HS-5 (cell line): ENCODE results near the gene TMEM94.
"Not testable (repeated sequence)": the region's sequence is repeated elsewhere in the genome, so short reads cannot be mapped to it uniquely, and the experiment has no call there.

ENCODE experiments used
- DNase-seq: peaks from one replicate; pipeline ENCODE4 v3.0.0-alpha.2; 2012; ENCODE audit warnings: low read depth

The TMEM94 gene

GRCh38 chr17:75477490-75477862 is 21.0 kb downstream of the TMEM94 start:
- DNase-seq, result not testable (repeated sequence)

DNA sequence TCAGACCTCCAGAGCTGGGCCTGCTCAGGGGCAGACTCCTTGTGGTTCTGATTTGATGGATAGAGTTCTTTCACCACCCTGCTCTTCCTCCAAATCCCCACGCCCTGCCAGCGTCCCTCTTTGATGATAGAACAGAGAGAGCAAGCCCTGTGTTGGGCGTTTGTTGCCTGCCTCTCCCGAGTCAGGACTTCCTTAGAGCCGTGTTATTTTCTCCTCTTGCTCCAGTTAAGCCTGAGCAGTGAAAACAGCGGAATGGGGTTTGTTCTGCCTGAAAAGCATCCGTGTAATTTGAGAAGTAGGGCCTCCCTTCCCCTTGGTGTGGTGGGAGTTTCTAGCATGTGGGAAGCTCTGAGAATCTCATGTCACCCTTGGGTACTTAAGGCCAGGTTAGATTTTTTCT is 22.1 kb downstream of the TMEM94 start:
- DNase-seq, result no peak

DNA sequence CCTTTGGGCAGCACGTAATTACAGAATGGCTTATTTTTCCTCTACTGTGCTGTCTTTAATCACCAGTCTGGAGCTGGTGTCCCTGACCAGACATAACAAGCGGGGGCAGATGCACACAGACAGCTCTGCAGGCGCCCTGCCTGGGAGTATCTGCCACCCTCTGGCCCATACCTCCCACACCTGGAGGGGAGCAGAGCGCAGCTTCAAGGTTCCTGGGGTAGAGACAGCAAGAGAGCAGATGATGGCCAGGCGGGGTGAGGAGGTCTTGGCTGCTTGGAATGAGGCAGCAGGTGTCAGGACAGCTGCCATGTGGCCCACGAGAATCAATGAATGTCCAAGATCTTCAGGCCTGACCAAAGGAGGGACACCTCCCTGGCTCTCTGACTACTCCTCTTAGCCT is 23.8 kb downstream of the TMEM94 start:
- no peak for DNase-seq

GRCh38 chr17:75481194-75482068 is 25.0 kb downstream of the TMEM94 start:
- DNase-seq, result no peak

DNA sequence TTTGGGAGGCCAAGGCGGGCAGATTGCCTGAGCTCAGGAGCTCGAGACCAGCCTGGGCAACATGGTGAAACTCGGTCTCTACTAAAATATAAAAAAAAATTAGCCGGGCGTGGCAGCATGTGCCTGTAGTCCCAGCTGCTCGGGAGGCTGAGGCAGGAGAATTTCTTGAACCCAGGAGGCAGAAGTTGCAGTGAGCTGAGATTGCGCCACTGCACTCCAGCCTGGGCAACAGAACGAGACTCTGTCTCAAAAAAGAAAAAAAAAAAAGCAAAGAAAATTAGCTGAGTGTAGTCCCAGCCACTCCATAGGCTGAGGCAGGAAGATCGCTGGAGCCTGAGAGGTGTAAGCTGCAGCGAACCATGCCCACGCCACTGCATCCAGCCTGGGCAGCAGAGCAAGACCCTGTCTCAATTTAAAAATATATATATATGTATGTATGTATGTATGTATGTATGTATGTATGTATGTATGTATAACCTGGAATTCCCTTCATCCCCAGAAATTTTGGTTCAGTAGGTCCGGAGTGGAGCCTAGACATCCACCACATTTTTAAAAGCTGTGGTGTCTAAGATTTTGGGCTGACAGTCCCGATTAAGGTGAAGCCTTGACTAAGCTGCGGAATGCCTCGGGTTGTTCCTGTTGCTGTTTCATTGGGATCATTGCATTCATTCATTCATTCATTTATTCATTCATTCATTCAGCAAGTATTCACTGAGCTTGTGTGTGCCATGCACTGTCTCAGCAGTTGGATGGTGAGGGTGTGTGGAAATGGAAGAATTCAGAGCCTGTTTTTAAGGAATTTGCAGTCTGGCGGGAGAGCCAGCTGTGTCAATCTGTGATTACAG is 25.9 kb downstream of the TMEM94 start:
- no peak for DNase-seq

- DNase-seq, result no peak
Measured at GRCh38 chr17:75485688-75486087, 29.3 kb downstream of the TMEM94 start.

- DNase-seq, result no peak
Measured at GRCh38 chr17:75486151-75486550, 29.7 kb downstream of the TMEM94 start.

- no peak for DNase-seq
Measured at GRCh38 chr17:75486951-75487350, 30.5 kb downstream of the TMEM94 start.

- DNase-seq, result no peak
Measured at GRCh38 chr17:75487351-75488070, 31.1 kb downstream of the TMEM94 start.

- no peak for DNase-seq
Measured at GRCh38 chr17:75488693-75489510, 32.5 kb downstream of the TMEM94 start.

GRCh38 chr17:75489511-75489955 is 33.1 kb downstream of the TMEM94 start:
- no peak for DNase-seq

DNA sequence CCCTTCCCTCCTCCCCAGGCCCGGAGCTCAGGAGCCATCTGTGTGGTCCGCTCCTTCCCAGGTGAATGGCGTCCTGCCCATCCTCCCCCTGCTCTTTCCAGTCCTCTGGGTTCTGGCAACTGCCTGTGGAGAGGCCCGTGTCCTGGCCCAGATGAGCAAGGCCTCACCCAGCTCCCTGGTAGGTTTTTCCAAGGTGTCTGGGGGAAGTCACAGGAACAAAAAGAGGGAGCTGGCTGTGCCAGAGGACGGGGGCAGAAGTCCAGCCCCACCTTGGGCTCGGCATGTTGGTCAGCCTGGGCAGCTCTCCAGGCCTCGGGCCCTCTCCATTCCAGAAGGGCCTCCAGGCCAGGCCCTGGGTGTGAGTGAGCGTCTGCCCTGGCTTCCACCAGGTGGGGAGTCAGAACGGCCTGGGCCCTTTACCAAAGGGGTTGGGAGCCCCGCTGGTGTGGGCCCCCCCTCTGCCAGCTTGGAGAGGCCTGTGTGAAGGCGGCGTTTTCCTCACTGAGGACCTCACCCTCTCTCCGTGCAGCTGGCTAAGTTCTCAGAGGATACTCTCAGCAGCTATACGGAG is 33.8 kb downstream of the TMEM94 start:
- no peak for DNase-seq

- DNase-seq, result no peak
Measured at GRCh38 chr17:75490953-75491649, 34.7 kb downstream of the TMEM94 start.

GRCh38 chr17:75491680-75492079 is 35.2 kb downstream of the TMEM94 start:
- no peak for DNase-seq

DNA sequence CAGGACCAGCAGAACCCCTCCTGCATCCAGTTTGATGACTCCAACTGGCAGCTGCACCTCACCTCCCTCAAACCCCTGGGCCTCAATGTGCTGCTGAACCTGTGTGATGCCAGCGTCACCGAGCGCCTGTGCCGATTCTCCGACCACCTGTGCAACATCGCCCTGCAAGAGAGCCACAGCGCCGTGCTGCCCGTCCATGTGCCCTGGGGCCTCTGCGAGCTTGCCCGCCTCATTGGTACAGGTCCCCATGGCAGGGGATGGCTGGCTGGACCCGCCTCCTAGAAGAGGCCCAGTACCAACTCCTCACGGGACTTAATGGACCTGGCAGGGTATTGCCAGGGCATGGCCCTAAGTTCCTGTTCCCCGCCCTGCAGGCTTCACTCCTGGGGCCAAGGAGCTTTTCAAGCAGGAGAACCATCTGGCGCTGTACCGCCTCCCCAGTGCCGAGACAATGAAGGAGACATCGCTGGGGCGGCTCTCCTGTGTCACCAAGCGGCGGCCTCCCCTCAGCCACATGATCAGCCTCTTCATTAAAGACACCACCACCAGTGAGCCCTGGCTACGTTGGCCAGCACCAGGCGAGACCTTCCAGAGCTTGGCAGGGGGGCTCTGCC is 36.2 kb downstream of the TMEM94 start:
- no peak for DNase-seq

GRCh38 chr17:75493476-75494129 is 37.2 kb downstream of the TMEM94 start:
- no peak for DNase-seq

- DNase-seq, result no peak
Measured at GRCh38 chr17:75494326-75494877, 38.0 kb downstream of the TMEM94 start.

DNA sequence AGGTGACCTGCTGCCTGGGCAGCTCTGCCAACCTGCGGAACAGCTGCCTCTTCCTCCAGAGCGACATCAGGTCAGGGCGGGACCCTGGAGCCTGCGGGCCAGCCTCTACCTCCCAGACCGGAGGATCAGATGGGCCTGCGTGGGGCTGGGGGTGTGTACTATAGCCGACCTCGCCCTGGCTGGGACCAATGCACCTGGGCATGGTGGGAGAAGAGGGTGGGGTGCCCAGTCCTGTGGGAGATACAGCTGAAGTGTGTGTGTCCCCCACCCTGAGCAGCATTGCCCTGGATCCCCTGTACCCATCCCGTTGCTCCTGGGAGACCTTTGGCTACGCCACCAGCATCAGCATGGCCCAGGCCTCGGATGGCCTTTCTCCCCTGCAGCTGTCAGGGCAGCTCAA is 39.6 kb downstream of the TMEM94 start:
- no peak for DNase-seq

- DNase-seq, result no peak
Measured at GRCh38 chr17:75498039-75498725, 41.7 kb downstream of the TMEM94 start.
